H9 (cell line): ENCODE data around the gene PAK6. TPM values are rescaled to one million over a fixed set of nuclear protein-coding genes. Genes with fewer than 3 reads are reported as not detected.

Source experiments
- DNase-seq: peaks from one replicate; pipeline ENCODE4 v3.0.0-alpha.2; 2017
- H2AFZ ChIP-seq: one replicate; pipeline ENCODE4 v1.6.1; 2013; ENCODE audit warnings: mild to moderate bottlenecking, low read length, control low read depth, moderate library complexity
- H2AK5ac ChIP-seq: 2 replicates; pipeline ENCODE4 v1.6.1; 2013; ENCODE audit warnings: low read length, control low read depth, mixed read lengths; ENCODE audit not compliant: insufficient read length
- H2BK120ac ChIP-seq: one replicate; pipeline ENCODE4 v1.6.1; 2013; ENCODE audit warnings: low read depth, mild to moderate bottlenecking, low read length, control low read depth, inconsistent platforms; ENCODE audit not compliant: poor library complexity, severe bottlenecking
- H2BK12ac ChIP-seq: 2 replicates; pipeline ENCODE4 v1.6.1; 2013; ENCODE audit warnings: low read length, control low read depth, mixed read lengths, low read depth; ENCODE audit not compliant: insufficient read length
- H2BK15ac ChIP-seq: 2 replicates; pipeline ENCODE4 v1.6.1; 2013; ENCODE audit warnings: low read depth, low read length, control low read depth
- H2BK20ac ChIP-seq: one replicate; pipeline ENCODE4 v1.6.1; 2013; ENCODE audit warnings: low read depth, mild to moderate bottlenecking, low read length, control low read depth, inconsistent platforms; ENCODE audit not compliant: poor library complexity, severe bottlenecking
- H2BK5ac ChIP-seq: 2 replicates; pipeline ENCODE4 v1.6.1; 2013; ENCODE audit warnings: low read length, control low read depth, mixed read lengths; ENCODE audit not compliant: insufficient read length
- H3K14ac ChIP-seq: 2 replicates; pipeline ENCODE4 v1.6.1; 2013; ENCODE audit warnings: low read length, control low read depth; ENCODE audit not compliant: insufficient read depth
- H3K18ac ChIP-seq: 2 replicates; pipeline ENCODE4 v1.6.1; 2013; ENCODE audit warnings: low read depth, mild to moderate bottlenecking, mixed read lengths, low read length, control low read depth; ENCODE audit not compliant: insufficient read length
- H3K23ac ChIP-seq: 2 replicates; pipeline ENCODE4 v1.6.1; 2013; ENCODE audit warnings: low read length, control low read depth, mixed read lengths, low read depth; ENCODE audit not compliant: insufficient read length
- H3K23me2 ChIP-seq: 2 replicates; pipeline ENCODE4 v1.6.1; 2013; ENCODE audit warnings: low read depth, mild to moderate bottlenecking, mixed read lengths, low read length, control low read depth; ENCODE audit not compliant: insufficient read length, poor library complexity, severe bottlenecking
- H3K27ac ChIP-seq: 2 replicates; pipeline ENCODE4 v1.5.1; 2013; ENCODE audit warnings: low read length, control low read depth, mixed read lengths, low read depth; ENCODE audit not compliant: insufficient read length
- H3K27me3 ChIP-seq: 2 replicates; pipeline ENCODE4 v1.6.1; 2013; ENCODE audit warnings: low read length, control low read depth, inconsistent platforms; ENCODE audit not compliant: insufficient read depth
- H3K4ac ChIP-seq: 2 replicates; pipeline ENCODE4 v1.6.1; 2013; ENCODE audit warnings: low read depth, mild to moderate bottlenecking, control low read depth, inconsistent platforms, low read length, moderate library complexity
- H3K4me1 ChIP-seq: 2 replicates; pipeline ENCODE4 v1.6.1; 2013; ENCODE audit warnings: low read length, control low read depth, inconsistent platforms; ENCODE audit not compliant: insufficient read depth
- H3K4me2 ChIP-seq: 2 replicates; pipeline ENCODE4 v1.6.1; 2013; ENCODE audit warnings: low read length, control low read depth, mixed read lengths; ENCODE audit not compliant: insufficient read length, insufficient read depth
- H3K56ac ChIP-seq: 2 replicates; pipeline ENCODE4 v1.6.1; 2013; ENCODE audit warnings: low read depth, mild to moderate bottlenecking, mixed read lengths, low read length, control low read depth; ENCODE audit not compliant: insufficient read length
- H3K79me1 ChIP-seq: 2 replicates; pipeline ENCODE4 v1.6.1; 2013; ENCODE audit warnings: low read depth, mild to moderate bottlenecking, moderate library complexity, low read length, control low read depth, inconsistent platforms; ENCODE audit not compliant: insufficient read depth, poor library complexity, severe bottlenecking
- H3K79me2 ChIP-seq: 2 replicates; pipeline ENCODE4 v1.6.1; 2013; ENCODE audit warnings: low read length, control low read depth, inconsistent platforms; ENCODE audit not compliant: insufficient read depth
- H3K9ac ChIP-seq: 2 replicates; pipeline ENCODE4 v1.6.1; 2013; ENCODE audit warnings: low read length, control low read depth, mixed read lengths; ENCODE audit not compliant: insufficient read length; ENCODE audit errors: extremely low read depth
- H3K9me3 ChIP-seq: one replicate; pipeline ENCODE4 v1.6.1; 2013; ENCODE audit warnings: low read depth, low read length, inconsistent platforms; ENCODE audit not compliant: control insufficient read depth
- H3T11ph ChIP-seq: one replicate; pipeline ENCODE4 v1.6.1; 2013; ENCODE audit warnings: mild to moderate bottlenecking, low read length, control low read depth, inconsistent platforms
- H4K20me1 ChIP-seq: one replicate; pipeline ENCODE4 v1.6.1; 2013; ENCODE audit not compliant: control insufficient read depth, insufficient read length, insufficient read depth
- H4K5ac ChIP-seq: 2 replicates; pipeline ENCODE4 v1.6.1; 2013; ENCODE audit warnings: low read depth, mild to moderate bottlenecking, mixed read lengths, low read length, control low read depth; ENCODE audit not compliant: insufficient read length
- H4K8ac ChIP-seq: replicated peaks from 2 replicates; pipeline ENCODE4 v1.6.1; 2013; ENCODE audit warnings: low read length, control low read depth, mixed read lengths, low read depth; ENCODE audit not compliant: insufficient read length
- H4K91ac ChIP-seq: 2 replicates; pipeline ENCODE4 v1.6.1; 2013; ENCODE audit warnings: low read depth, mild to moderate bottlenecking, moderate library complexity, mixed read lengths, low read length, control low read depth; ENCODE audit not compliant: insufficient read length
- H3K27ac Mint-ChIP-seq, 3 experiments: 2 replicates in 2 of 3; 3 replicates in 1 of 3; pipeline ENCODE4 v1.8.0; 2020 to 2021; ENCODE audit warnings: mixed read lengths in 3 of 3, mild to moderate bottlenecking in 1 of 3, moderate library complexity in 1 of 3
- H3K27me3 Mint-ChIP-seq: 2 replicates; pipeline ENCODE4 v1.8.0; 2021; ENCODE audit warnings: low read depth, mild to moderate bottlenecking, moderate library complexity, mixed read lengths
- H3K36me3 Mint-ChIP-seq, 3 experiments: 2 replicates in 2 of 3; 3 replicates in 1 of 3; pipeline ENCODE4 v1.8.0; 2020 to 2021; ENCODE audit warnings: low read depth in 3 of 3, mixed read lengths in 3 of 3; ENCODE audit not compliant: insufficient read depth in 1 of 3
- H3K4me1 Mint-ChIP-seq, 2 experiments: 2 replicates each; pipeline ENCODE4 v1.8.0; 2020; ENCODE audit warnings: mixed read lengths in 2 of 2
- H3K4me3 Mint-ChIP-seq, 2 experiments: 2 replicates in 1 of 2; 3 replicates in 1 of 2; pipeline ENCODE4 v1.8.0; 2020 to 2021; ENCODE audit warnings: mild to moderate bottlenecking in 2 of 2, mixed read lengths in 2 of 2, moderate library complexity in 1 of 2
- H3K9me3 Mint-ChIP-seq, 2 experiments: 2 replicates in 1 of 2; 3 replicates in 1 of 2; pipeline ENCODE4 v1.8.0; 2020; ENCODE audit warnings: mild to moderate bottlenecking in 2 of 2, mixed read lengths in 2 of 2, moderate library complexity in 1 of 2
- CTCF ChIP-seq: fragments of 200-600 bp; sonication (generic); conservative IDR thresholded peaks from 3 replicates; pipeline ENCODE4 v1.8.0; 2021; ENCODE audit warnings: antibody characterized with exemption, mild to moderate bottlenecking
- WGBS: extraction: QIAGEN DNeasy Blood & Tissue Kit; methylation state at CpG from one replicate; pipeline ENCODE4 v1.1.7; 2013; ENCODE audit warnings: missing lambda C conversion rate, low lambda C conversion rate, mixed read lengths; ENCODE audit not compliant: insufficient read length; ENCODE audit errors: extremely low coverage; 5-methylcytosine and 5-hydroxymethylcytosine counted together
- total RNA-seq: library from RNA; stranded (reverse); gene quantifications from 2 replicates; pipeline ENCODE4 v1.2.1, GENCODE V29; 2021

PAK6 gene
- total RNA-seq, 1 experiment from 2014 or later = 7.4 TPM

DNA sequence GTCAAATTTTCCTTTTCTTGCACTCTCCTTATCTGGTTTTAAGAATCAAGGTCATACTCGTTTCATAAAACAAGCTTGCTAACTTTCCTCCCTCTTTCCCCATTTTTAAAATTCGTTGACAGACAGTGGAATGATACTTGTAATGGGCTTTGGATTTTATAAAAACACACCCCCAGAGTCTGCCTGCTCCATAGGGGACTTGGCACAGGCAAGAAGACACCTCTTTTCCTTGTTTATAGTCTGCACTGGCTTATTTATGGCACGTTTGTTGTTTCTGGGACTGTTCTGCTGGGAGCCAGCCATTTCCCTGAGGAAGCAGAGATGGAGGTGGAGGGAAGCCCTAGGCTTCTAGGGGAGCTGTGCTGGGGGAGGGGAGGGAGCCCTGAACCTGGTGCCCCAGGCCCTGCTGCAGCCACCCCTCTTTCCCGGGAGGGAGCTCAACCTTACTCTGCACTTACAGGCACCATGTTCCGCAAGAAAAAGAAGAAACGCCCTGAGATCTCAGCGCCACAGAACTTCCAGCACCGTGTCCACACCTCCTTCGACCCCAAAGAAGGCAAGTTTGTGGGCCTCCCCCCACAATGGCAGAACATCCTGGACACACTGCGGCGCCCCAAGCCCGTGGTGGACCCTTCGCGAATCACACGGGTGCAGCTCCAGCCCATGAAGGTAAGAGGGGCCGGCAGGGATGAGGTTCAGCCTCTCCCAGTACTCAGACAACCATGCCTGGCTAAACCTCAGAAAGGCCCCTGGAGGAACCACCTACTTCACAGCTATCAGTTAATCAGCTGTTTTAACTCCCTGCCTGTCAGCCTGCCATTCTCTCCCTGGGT, 25.7 kb downstream of the PAK6 start:
- H3K27ac Mint-ChIP-seq = no peak overlapping the region; a peak in 1 of 7 replicates
- no CpG with 5 or more reads among the region's 16 CpGs for WGBS
- no peak overlapping the region for H2AFZ ChIP-seq

More for the DNA sequence above, 25.7 kb downstream of the PAK6 start:
- no peak overlapping the region for H4K91ac ChIP-seq
- no peak overlapping the region for H3K4me3 Mint-ChIP-seq
- no peaks in the 10 kb centered on the region for H4K20me1 ChIP-seq
- H3K79me1 ChIP-seq = no peaks in the 10 kb centered on the region
- H3K27me3 Mint-ChIP-seq = no peaks in the 10 kb centered on the region; the same call in 1 of the 2 replicates
- H3K23ac ChIP-seq = no peak overlapping the region
- no peak overlapping the region for H2BK15ac ChIP-seq
- H3K14ac ChIP-seq = no peak overlapping the region
- H3K23me2 ChIP-seq = no peaks in the 10 kb centered on the region
- no peak overlapping the region for H2BK120ac ChIP-seq
- H3K4me1 ChIP-seq = no peaks in the 10 kb centered on the region
- no peak overlapping the region for H2BK20ac ChIP-seq
- no peak overlapping the region for H3K4ac ChIP-seq
- H3K56ac ChIP-seq = no peak overlapping the region
- H2BK5ac ChIP-seq = no peak overlapping the region
- no peak overlapping the region for H4K8ac ChIP-seq
- H3K36me3 Mint-ChIP-seq = no peaks in the 10 kb centered on the region; a peak in 2 of 7 replicates
- H3K27ac ChIP-seq = no peak overlapping the region
- H3K9me3 Mint-ChIP-seq = no peaks in the 10 kb centered on the region; a peak in 1 of 5 replicates
- no peak overlapping the region for H4K5ac ChIP-seq
- no peaks in the 10 kb centered on the region for H3K79me2 ChIP-seq
- H2BK12ac ChIP-seq = no peak overlapping the region
- no peak overlapping the region for H3K9ac ChIP-seq
- H3K9me3 ChIP-seq = no peaks in the 10 kb centered on the region
- H2AK5ac ChIP-seq = no peak overlapping the region
- H3K4me1 Mint-ChIP-seq = peaks cover 15 to 29% of the 10 kb centered on the region in 2 experiments
- no peak for DNase-seq
- no peak overlapping the region for H3T11ph ChIP-seq
- no peak overlapping the region for H3K18ac ChIP-seq
- H3K4me2 ChIP-seq = no peak overlapping the region
- TF ChIP-seq CTCF = no peak
- no peaks in the 10 kb centered on the region for H3K27me3 ChIP-seq
